Mammary epithelial cell (primary cell): ENCODE results near the gene STRN4.

ENCODE experiments used
- EZH2 ChIP-seq: IDR thresholded peaks from 2 replicates; pipeline ENCODE4 v1.6.1; 2012; ENCODE audit warnings: low read length, inconsistent platforms, borderline replicate concordance
- TF ChIP-seq, protein P1 (sequence below), 2 donors: IDR thresholded peaks in 1 of 2; conservative IDR thresholded peaks in 1 of 2; 2 replicates each; pipeline ENCODE4 v1.5.1; 2011 to 2012; ENCODE audit warnings: inconsistent platforms in 2 of 2, low read length in 2 of 2, mild to moderate bottlenecking in 2 of 2, control low read depth in 1 of 2, low read depth in 1 of 2; ENCODE audit not compliant: insufficient read depth in 1 of 2; ENCODE audit errors: extremely low read depth in 1 of 2

GRCh38 chr19:46717034-46717715 lies 29.1 kb downstream of the STRN4 start, which contains the start of gene PRKD2:
- no peak for TF ChIP-seq EZH2
- TF ChIP-seq, protein P1, sequence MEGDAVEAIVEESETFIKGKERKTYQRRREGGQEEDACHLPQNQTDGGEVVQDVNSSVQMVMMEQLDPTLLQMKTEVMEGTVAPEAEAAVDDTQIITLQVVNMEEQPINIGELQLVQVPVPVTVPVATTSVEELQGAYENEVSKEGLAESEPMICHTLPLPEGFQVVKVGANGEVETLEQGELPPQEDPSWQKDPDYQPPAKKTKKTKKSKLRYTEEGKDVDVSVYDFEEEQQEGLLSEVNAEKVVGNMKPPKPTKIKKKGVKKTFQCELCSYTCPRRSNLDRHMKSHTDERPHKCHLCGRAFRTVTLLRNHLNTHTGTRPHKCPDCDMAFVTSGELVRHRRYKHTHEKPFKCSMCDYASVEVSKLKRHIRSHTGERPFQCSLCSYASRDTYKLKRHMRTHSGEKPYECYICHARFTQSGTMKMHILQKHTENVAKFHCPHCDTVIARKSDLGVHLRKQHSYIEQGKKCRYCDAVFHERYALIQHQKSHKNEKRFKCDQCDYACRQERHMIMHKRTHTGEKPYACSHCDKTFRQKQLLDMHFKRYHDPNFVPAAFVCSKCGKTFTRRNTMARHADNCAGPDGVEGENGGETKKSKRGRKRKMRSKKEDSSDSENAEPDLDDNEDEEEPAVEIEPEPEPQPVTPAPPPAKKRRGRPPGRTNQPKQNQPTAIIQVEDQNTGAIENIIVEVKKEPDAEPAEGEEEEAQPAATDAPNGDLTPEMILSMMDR (conservative IDR thresholded peaks at IDR 0.05 in 1 of 2, IDR thresholded peaks at IDR 0.05 in 1 of 2; ENCODE audit: extremely low read depth in 1 of 2, insufficient read depth in 1 of 2, low read depth in 1 of 2, low read length in 2 of 2), result no peak
